Progenitor cell of endocrine pancreas (in vitro differentiated cells): ENCODE measurements around the gene ALAS1. TPM values are rescaled to one million over a fixed set of nuclear protein-coding genes. Genes with fewer than 3 reads are reported as not detected.

Experiments
- DNase-seq: peaks from one replicate; pipeline ENCODE4 v3.0.0; 2021; ENCODE audit warnings: low spot score; ENCODE audit not compliant: unreplicated experiment
- H3K27ac Mint-ChIP-seq: 2 replicates; pipeline ENCODE4 v1.8.0; 2021; ENCODE audit warnings: mild to moderate bottlenecking, moderate library complexity, mixed read lengths
- H3K27me3 Mint-ChIP-seq: 2 replicates; pipeline ENCODE4 v1.8.0; 2021; ENCODE audit warnings: mixed read lengths
- H3K36me3 Mint-ChIP-seq: 2 replicates; pipeline ENCODE4 v1.8.0; 2022; ENCODE audit warnings: mixed read lengths; ENCODE audit not compliant: insufficient read depth
- H3K4me1 Mint-ChIP-seq: 2 replicates; pipeline ENCODE4 v1.8.0; 2021; ENCODE audit warnings: low read depth, mixed read lengths
- H3K4me3 Mint-ChIP-seq: 2 replicates; pipeline ENCODE4 v1.8.0; 2021; ENCODE audit warnings: low read depth, mild to moderate bottlenecking, moderate library complexity, mixed read lengths
- H3K9me3 Mint-ChIP-seq: 2 replicates; pipeline ENCODE4 v1.8.0; 2021; ENCODE audit warnings: low read depth, mixed read lengths
- total RNA-seq: library from RNA; stranded (reverse); gene quantifications from 2 replicates; pipeline ENCODE4 v1.2.1, GENCODE V29; 2021
- TF ChIP-seq, protein P1 (sequence below): fragments of 200-600 bp; sonication (generic); IDR thresholded peaks from one replicate; pipeline ENCODE4 v1.5.0; 2021; ENCODE audit warnings: antibody characterized with exemption, mild to moderate bottlenecking; ENCODE audit not compliant: unreplicated experiment

The ALAS1 gene
- total RNA-seq, 1 donor from 2014 or later = 32.2 TPM

GRCh38 chr3:52178537-52178936, 19.4 kb upstream of the ALAS1 start:
- peaks cover 20% of the 10 kb centered on the region for H3K4me1 Mint-ChIP-seq
- H3K9me3 Mint-ChIP-seq = no peaks in the 10 kb centered on the region
- no peak overlapping the region for H3K4me3 Mint-ChIP-seq
- TF ChIP-seq, protein P1, sequence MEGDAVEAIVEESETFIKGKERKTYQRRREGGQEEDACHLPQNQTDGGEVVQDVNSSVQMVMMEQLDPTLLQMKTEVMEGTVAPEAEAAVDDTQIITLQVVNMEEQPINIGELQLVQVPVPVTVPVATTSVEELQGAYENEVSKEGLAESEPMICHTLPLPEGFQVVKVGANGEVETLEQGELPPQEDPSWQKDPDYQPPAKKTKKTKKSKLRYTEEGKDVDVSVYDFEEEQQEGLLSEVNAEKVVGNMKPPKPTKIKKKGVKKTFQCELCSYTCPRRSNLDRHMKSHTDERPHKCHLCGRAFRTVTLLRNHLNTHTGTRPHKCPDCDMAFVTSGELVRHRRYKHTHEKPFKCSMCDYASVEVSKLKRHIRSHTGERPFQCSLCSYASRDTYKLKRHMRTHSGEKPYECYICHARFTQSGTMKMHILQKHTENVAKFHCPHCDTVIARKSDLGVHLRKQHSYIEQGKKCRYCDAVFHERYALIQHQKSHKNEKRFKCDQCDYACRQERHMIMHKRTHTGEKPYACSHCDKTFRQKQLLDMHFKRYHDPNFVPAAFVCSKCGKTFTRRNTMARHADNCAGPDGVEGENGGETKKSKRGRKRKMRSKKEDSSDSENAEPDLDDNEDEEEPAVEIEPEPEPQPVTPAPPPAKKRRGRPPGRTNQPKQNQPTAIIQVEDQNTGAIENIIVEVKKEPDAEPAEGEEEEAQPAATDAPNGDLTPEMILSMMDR = no peak
- H3K27me3 Mint-ChIP-seq = no peaks in the 10 kb centered on the region
- DNase-seq = no peak
- no peaks in the 10 kb centered on the region for H3K36me3 Mint-ChIP-seq
- no peak overlapping the region for H3K27ac Mint-ChIP-seq

DNA sequence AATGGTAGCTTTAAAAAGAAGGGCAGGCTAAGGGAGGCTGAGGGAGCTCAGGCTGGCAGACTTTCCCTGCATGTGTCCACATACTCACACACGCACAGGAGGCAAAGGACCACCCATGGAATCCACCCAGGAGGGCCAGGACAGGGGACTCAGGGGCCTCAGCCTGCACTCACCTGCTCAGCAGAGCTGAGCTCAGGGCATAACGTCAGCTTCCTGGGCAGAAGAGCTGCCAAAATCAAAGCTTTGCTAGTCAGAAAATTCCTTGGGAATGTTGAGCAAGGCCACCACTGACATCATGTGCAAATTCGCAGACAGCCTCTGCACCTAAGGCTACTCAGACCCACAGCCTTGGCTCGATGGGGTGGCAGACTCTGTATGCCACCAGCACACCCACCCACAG, 16.4 kb upstream of the ALAS1 start:
- DNase-seq = no peak
- TF ChIP-seq, protein P1 = no peak
- no peak overlapping the region for H3K27ac Mint-ChIP-seq
- no peak overlapping the region for H3K4me3 Mint-ChIP-seq
- peaks cover 28% of the 10 kb centered on the region for H3K4me1 Mint-ChIP-seq
- no peaks in the 10 kb centered on the region for H3K36me3 Mint-ChIP-seq
- H3K9me3 Mint-ChIP-seq = no peaks in the 10 kb centered on the region
- no peaks in the 10 kb centered on the region for H3K27me3 Mint-ChIP-seq

DNA sequence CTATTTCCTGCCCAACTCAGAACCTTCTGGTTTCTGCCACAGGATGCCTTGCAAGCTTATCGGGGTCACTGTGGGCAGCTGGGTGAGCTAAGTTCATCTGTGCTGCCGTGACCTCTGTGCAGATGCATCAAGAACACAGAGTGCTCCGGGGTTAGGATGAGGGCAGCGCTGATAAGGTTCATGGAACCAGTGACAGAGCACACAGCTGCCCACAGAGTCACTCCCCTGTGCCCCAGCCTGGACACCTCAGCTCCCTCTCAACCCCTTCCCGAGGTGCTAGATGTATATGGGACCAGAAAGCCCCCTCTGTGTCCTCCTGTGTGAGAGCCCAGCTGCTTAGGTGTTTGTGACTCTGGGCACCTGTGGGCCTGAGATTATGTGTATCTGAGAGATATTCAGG, 15.8 kb upstream of the ALAS1 start:
- DNase-seq = no peak
- TF ChIP-seq, protein P1 = no peak
- Mint-ChIP-seq H3K36me3 (no peaks in the 10 kb centered on the region), H3K27ac (no peak overlapping the region), H3K9me3 (no peaks in the 10 kb centered on the region), H3K4me1 (peaks cover 23% of the 10 kb centered on the region), H3K27me3 (no peaks in the 10 kb centered on the region), H3K4me3 (no peak overlapping the region)

DNA sequence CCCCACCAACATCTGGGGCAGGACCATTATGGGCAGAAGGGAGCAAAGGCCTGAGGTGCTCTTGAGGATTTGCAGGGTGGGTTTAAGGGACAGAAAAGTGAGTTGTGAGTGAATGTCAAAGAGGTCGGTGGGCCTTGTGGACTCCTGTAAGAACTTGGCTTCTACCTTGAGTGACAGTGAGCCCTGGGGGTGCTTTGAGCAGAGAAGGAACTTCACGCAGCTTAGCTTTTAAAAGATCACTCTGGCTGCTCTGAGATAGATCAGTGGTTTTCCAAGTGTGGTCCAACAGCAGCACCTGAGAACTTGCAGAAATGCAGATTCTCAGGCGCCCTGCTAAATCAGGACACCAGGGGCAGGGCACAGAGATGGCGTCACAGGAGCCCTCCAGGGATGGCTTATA, 15.3 kb upstream of the ALAS1 start:
- DNase-seq = no peak
- Mint-ChIP-seq H3K4me3 (no peak overlapping the region), H3K4me1 (peaks cover 18% of the 10 kb centered on the region), H3K9me3 (no peaks in the 10 kb centered on the region), H3K27ac (no peak overlapping the region), H3K36me3 (no peaks in the 10 kb centered on the region), H3K27me3 (no peaks in the 10 kb centered on the region)
- TF ChIP-seq, protein P1 = no peak

DNA sequence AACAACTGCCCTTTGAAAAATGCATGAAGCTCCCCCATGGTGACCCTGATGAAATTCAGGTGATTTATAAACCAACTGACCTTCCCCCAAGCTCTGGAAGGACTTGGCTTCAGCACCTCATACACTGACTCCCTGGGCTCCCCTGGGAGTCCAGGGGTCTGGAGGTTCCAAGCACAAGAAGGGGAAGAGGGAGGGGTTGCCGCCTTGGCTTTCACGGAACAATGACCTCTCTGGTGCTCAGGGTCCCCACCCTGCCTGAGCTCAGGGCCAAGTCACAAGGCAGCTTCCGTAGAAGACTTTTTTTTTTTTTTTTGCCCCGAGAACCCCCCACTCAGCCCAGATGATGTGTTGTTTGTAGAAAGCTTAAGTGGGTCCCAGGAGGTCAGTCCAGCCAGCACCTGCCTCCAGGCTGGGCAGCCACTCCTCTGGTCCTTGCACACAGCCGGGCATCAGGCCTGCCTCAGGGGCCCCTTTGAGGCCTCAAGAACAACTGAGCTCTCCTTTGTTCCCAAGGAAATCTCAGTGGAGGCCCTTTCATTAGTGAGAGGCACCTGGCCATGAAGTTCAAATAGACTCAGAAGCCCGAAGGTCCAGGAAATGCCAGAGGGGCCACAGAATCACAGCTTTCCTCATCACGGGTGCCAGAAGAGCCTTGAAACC, 14.0 kb upstream of the ALAS1 start:
- Mint-ChIP-seq H3K4me1 (peaks cover 20% of the 10 kb centered on the region), H3K4me3 (no peak overlapping the region), H3K27me3 (no peaks in the 10 kb centered on the region), H3K27ac (peak overlapping the region; percentile 24), H3K9me3 (no peaks in the 10 kb centered on the region), H3K36me3 (no peaks in the 10 kb centered on the region)
- no peak for DNase-seq
- TF ChIP-seq, protein P1 = no peak
